ENCODE results near the gene CLNK. TPM values are rescaled to one million over a fixed set of nuclear protein-coding genes. Genes with fewer than 3 reads are reported as not detected.

Gene CLNK
- polyA plus RNA-seq, 1 donor: 0.52 TPM

DNA sequence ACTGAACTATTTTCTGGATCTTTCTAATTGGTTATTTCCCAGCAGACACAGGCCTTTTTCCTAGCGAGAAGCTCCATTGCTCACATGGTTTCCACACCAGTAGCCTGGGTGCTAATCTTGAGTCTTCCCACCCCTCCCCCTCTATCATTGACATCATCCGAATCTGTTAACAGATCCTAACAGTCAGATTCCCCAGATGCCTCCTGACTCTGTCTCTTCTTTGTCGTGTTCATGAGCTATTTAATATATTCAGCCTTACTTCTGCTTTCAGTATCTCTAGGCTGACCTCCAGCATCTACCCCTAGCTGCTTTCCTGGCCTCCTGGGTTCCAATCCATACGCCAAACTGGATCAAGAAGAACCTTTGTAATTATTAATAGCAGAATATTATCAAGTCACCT lies 85.0 kb downstream of the CLNK start:
- Histone ChIP-seq H3K27ac (ENCODE audit: low read length) (no peak overlapping the region), H3K4me3 (ENCODE audit: low read length) (no peak overlapping the region), H3K36me3 (ENCODE audit: control insufficient read depth, insufficient read depth, low read length) (no peaks in the 10 kb centered on the region), H3K4me1 (ENCODE audit: control insufficient read depth, insufficient read depth, low read length) (no peaks in the 10 kb centered on the region), H3K9me3 (ENCODE audit: control insufficient read depth, low read depth, low read length) (no peaks in the 10 kb centered on the region), H3K27me3 (ENCODE audit: control insufficient read depth, insufficient read depth, low read length) (no peaks in the 10 kb centered on the region)
- WGBS (ENCODE audit: insufficient coverage, low lambda C conversion rate): 81% methylated on average over 3 of the region's 4 CpGs
- DNase-seq: no peak

DNA sequence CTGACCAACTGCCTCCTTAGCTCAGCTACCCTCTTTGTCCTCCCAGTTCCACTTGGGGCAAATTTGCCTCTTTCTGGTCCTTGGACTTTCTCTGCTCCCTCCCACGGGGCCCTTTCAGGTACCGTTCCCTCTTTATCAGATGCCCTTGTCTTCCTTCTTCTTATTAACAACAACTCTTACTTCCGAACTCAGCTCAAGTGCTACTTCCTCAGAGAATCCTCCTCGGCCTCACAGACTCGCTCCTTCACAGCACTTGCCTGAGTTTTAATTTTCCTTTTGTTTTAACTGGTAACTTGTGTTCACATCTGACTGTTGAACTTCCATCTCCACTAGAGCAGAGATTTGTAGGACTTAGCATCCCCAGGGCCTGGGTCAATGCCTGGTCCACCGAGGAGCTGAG lies 85.7 kb downstream of the CLNK start:
- no peaks in the 10 kb centered on the region for H3K4me1 ChIP-seq (ENCODE audit: control insufficient read depth, insufficient read depth, low read length)
- no peak overlapping the region for H3K27ac ChIP-seq (ENCODE audit: low read length)
- H3K27me3 ChIP-seq (ENCODE audit: control insufficient read depth, insufficient read depth, low read length): no peaks in the 10 kb centered on the region
- DNase-seq: no peak
- H3K36me3 ChIP-seq (ENCODE audit: control insufficient read depth, insufficient read depth, low read length): no peaks in the 10 kb centered on the region
- no peaks in the 10 kb centered on the region for H3K9me3 ChIP-seq (ENCODE audit: control insufficient read depth, low read depth, low read length)
- WGBS (ENCODE audit: insufficient coverage, low lambda C conversion rate): 72% methylated on average over 5 of the region's 6 CpGs
- H3K4me3 ChIP-seq (ENCODE audit: low read length): no peak overlapping the region

DNA sequence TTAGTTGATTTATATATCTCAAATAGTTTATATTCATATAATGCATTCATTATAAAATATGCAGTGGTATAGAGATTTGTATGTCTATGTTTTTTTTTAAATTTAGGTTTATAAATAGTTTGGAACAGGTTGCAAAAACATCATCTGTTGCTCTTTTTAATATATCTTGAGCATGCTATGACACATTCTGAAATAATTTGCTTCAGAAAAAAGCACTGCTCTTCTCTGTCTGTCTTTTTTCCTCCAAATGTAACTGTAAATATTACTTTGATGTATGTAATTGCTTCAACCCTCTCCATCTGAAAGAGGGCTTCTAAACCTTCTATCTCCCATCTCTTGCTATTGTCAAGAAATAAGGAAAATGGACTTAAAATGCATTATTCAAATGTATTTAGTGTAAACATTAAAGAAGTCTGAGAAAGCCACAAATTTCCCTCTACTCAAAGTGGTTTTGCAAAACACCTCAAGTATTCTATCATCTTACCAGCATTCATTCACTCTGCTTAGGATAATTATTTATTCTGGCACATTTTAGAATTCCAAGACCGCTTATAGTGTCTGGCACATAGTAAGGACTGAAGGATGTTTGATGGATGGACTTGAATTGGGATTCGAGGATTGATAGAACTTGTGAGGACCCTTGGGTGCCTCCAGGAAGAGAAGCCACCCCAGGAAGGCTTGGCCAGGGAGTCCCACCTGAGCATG lies 87.8 kb downstream of the CLNK start:
- H3K27ac ChIP-seq (ENCODE audit: low read length): no peak overlapping the region
- no peaks in the 10 kb centered on the region for H3K4me1 ChIP-seq (ENCODE audit: control insufficient read depth, insufficient read depth, low read length)
- 100% methylated on average over 1 of the region's 2 CpGs for WGBS (ENCODE audit: insufficient coverage, low lambda C conversion rate)
- H3K36me3 ChIP-seq (ENCODE audit: control insufficient read depth, insufficient read depth, low read length): no peaks in the 10 kb centered on the region
- no peaks in the 10 kb centered on the region for H3K27me3 ChIP-seq (ENCODE audit: control insufficient read depth, insufficient read depth, low read length)
- no peak for DNase-seq
- no peak overlapping the region for H3K4me3 ChIP-seq (ENCODE audit: low read length)
- H3K9me3 ChIP-seq (ENCODE audit: control insufficient read depth, low read depth, low read length): no peaks in the 10 kb centered on the region

DNA sequence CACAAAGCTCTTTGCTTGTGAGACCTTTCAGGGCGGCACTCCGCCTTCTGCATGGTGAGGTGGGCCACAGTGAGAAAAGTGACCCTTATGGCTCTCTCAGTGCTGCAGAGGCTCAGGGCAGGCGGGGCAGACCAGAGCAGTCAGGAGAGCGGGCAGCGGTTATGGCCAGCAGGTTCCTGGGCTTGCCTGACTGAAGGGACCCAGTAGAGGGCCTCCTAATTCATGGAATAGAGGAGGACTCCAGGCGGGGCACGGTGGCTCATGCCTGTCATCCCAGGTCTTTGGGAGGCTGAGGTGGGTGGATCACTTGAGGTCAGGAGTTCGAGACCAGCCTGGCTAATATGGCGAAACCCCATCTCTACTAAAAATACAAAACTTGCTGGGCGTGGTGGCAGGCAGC lies 91.4 kb downstream of the CLNK start:
- Histone ChIP-seq H3K27me3 (ENCODE audit: control insufficient read depth, insufficient read depth, low read length) (no peaks in the 10 kb centered on the region), H3K4me1 (ENCODE audit: control insufficient read depth, insufficient read depth, low read length) (no peaks in the 10 kb centered on the region), H3K27ac (ENCODE audit: low read length) (no peak overlapping the region), H3K4me3 (ENCODE audit: low read length) (no peak overlapping the region), H3K9me3 (ENCODE audit: control insufficient read depth, low read depth, low read length) (no peaks in the 10 kb centered on the region), H3K36me3 (ENCODE audit: control insufficient read depth, insufficient read depth, low read length) (no peaks in the 10 kb centered on the region)
- no peak for DNase-seq
- no CpG with 5 or more reads among the region's 10 CpGs for WGBS (ENCODE audit: insufficient coverage, low lambda C conversion rate)

DNA sequence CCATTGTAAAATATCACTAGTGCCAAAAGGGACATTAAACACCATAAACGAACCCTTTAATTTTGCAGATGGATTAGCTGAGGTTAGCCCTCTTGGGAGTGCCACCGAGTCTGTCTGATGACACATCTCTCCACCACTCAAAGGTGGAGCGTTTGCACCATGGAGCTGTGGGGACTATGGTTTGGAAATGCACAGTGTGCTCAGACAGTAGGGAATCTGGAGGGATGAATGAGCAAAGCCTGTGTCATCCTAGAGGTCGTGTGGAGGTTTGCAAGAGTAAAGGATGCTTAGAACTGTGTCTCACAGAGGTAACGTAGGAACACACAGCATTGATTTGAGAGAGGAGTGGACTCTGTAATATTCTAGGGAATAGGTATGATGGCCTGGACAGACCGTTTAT lies 93.7 kb downstream of the CLNK start:
- H3K4me1 ChIP-seq (ENCODE audit: control insufficient read depth, insufficient read depth, low read length): no peaks in the 10 kb centered on the region
- no peaks in the 10 kb centered on the region for H3K9me3 ChIP-seq (ENCODE audit: control insufficient read depth, low read depth, low read length)
- no peak overlapping the region for H3K4me3 ChIP-seq (ENCODE audit: low read length)
- H3K36me3 ChIP-seq (ENCODE audit: control insufficient read depth, insufficient read depth, low read length): no peaks in the 10 kb centered on the region
- no peaks in the 10 kb centered on the region for H3K27me3 ChIP-seq (ENCODE audit: control insufficient read depth, insufficient read depth, low read length)
- WGBS (ENCODE audit: insufficient coverage, low lambda C conversion rate): 90% methylated on average over 2 of the region's 6 CpGs
- no peak for DNase-seq
- no peak overlapping the region for H3K27ac ChIP-seq (ENCODE audit: low read length)

DNA sequence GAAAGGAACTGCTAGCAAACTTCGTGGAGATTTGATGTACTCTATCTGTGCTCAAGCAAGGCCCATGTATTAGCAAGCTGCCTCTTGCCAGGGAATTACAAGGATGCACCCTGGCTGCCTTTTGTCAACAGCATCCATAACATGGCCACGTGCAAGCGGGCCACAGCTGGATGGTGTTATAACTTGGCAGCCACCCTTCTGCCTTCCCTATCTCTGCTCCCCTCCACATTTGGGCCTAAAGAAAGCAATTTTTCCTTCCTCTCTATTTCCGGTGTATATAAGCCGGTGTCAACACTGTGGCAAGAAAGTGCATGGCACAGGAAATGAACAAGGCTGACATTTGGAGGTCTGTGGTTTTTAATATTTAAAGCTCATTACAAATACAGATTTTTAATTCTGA lies 94.8 kb downstream of the CLNK start:
- H3K4me1 ChIP-seq (ENCODE audit: control insufficient read depth, insufficient read depth, low read length): no peaks in the 10 kb centered on the region
- DNase-seq: no peak
- WGBS (ENCODE audit: insufficient coverage, low lambda C conversion rate): no CpG with 5 or more reads among the region's 5 CpGs
- H3K27ac ChIP-seq (ENCODE audit: low read length): no peak overlapping the region
- no peak overlapping the region for H3K4me3 ChIP-seq (ENCODE audit: low read length)
- H3K9me3 ChIP-seq (ENCODE audit: control insufficient read depth, low read depth, low read length): no peaks in the 10 kb centered on the region
- no peaks in the 10 kb centered on the region for H3K36me3 ChIP-seq (ENCODE audit: control insufficient read depth, insufficient read depth, low read length)
- no peaks in the 10 kb centered on the region for H3K27me3 ChIP-seq (ENCODE audit: control insufficient read depth, insufficient read depth, low read length)

DNA sequence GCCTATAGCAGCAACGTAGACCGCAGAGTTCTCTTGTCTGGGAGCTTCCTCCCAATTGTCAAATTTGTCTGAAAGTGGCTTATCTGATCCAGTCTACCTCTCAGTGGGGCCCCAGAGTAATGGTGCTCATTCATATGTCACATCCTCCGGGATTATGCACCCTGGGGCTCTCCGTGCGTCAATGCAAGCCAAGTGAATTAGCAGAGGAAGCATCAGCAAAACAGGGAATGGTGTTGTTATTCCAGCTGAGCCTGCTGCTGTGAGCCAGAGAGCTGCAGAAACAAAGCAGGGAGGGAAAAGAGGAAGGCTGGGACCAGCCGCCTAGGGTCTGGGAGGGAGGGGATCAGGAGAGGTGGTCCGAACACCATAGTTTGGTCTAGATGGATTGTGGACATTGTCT lies 95.2 kb downstream of the CLNK start:
- Histone ChIP-seq H3K27ac (ENCODE audit: low read length) (no peak overlapping the region), H3K27me3 (ENCODE audit: control insufficient read depth, insufficient read depth, low read length) (no peaks in the 10 kb centered on the region), H3K9me3 (ENCODE audit: control insufficient read depth, low read depth, low read length) (no peaks in the 10 kb centered on the region), H3K36me3 (ENCODE audit: control insufficient read depth, insufficient read depth, low read length) (no peaks in the 10 kb centered on the region), H3K4me1 (ENCODE audit: control insufficient read depth, insufficient read depth, low read length) (no peaks in the 10 kb centered on the region), H3K4me3 (ENCODE audit: low read length) (no peak overlapping the region)
- DNase-seq: no peak
- WGBS (ENCODE audit: insufficient coverage, low lambda C conversion rate): no CpG with 5 or more reads among the region's 7 CpGs

DNA sequence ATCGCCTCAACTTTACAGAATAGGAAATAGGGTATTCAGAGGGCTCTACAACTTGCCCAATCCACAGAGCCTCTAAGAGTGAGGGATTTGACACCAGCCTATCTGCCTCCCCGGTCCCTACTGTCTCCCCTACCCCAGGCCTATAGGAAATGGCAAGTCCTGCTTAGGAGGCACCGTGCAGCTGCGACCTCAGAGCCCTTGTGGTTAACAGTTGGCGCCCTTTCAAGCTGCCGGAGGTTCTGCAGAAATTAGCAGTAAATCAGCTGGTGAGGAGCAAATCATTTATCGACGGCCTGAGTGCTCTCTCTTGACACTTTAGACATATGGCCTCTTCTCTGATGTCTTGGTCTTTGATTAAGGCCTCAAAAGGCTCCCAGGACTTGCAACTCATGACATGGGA lies 96.9 kb downstream of the CLNK start:
- WGBS (ENCODE audit: insufficient coverage, low lambda C conversion rate): no CpG with 5 or more reads among the region's 8 CpGs
- no peaks in the 10 kb centered on the region for H3K36me3 ChIP-seq (ENCODE audit: control insufficient read depth, insufficient read depth, low read length)
- DNase-seq: no peak

DNA sequence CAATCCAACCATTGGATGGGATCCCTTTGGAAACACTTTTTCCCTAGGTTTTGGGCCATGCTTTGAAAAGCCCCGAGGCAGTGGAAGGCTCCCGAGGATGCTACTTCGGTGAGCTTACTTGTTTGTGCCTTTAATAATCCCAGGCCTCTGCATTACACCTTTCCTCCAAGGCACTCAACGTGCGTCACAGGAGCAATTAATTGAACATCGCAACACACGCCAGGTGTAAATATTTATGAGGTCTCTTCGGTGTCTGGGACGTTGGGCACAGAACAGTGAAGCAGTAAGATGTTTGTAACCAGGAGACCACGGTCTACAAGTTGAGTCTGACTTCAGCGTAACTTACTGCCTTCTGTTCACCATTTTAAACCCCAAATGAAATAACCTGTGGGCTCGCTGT lies 97.3 kb downstream of the CLNK start:
- no peak overlapping the region for H3K4me3 ChIP-seq (ENCODE audit: low read length)

More for the DNA sequence above, 96.9 kb downstream of the CLNK start:
- no peak overlapping the region for H3K4me3 ChIP-seq (ENCODE audit: low read length)
- no peak overlapping the region for H3K27ac ChIP-seq (ENCODE audit: low read length)
- no peaks in the 10 kb centered on the region for H3K9me3 ChIP-seq (ENCODE audit: control insufficient read depth, low read depth, low read length)
- H3K27me3 ChIP-seq (ENCODE audit: control insufficient read depth, insufficient read depth, low read length): no peaks in the 10 kb centered on the region
- no peaks in the 10 kb centered on the region for H3K4me1 ChIP-seq (ENCODE audit: control insufficient read depth, insufficient read depth, low read length)

DNA sequence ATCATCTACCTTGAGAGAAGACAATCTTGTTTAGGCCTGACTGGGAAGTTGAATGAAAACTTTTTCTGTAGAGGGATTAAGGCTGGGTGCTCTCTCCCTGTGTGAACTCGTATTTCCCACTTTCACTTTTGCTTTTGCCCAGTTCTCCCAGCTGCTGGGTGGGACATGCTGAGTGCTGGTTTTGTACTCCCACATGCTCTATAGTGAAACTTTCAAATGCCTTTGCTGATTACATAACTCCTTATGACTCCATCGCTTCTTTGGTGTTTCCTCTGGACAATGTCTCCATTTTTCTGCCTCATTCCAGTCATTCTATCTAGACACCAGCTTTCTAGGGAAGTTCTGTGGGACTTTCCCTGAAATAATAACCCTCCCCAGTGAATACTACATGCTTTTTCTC lies 100.5 kb downstream of the CLNK start:
- Histone ChIP-seq H3K4me1 (ENCODE audit: control insufficient read depth, insufficient read depth, low read length) (no peaks in the 10 kb centered on the region), H3K27me3 (ENCODE audit: control insufficient read depth, insufficient read depth, low read length) (no peaks in the 10 kb centered on the region), H3K9me3 (ENCODE audit: control insufficient read depth, low read depth, low read length) (no peaks in the 10 kb centered on the region), H3K4me3 (ENCODE audit: low read length) (no peak overlapping the region), H3K27ac (ENCODE audit: low read length) (no peak overlapping the region), H3K36me3 (ENCODE audit: control insufficient read depth, insufficient read depth, low read length) (no peaks in the 10 kb centered on the region)
- WGBS (ENCODE audit: insufficient coverage, low lambda C conversion rate): 60% methylated on average over 1 of the region's 2 CpGs
- DNase-seq: peak; percentile 31 to 61

More for the DNA sequence above, 97.3 kb downstream of the CLNK start:
- Histone ChIP-seq H3K27ac (ENCODE audit: low read length) (no peak overlapping the region), H3K9me3 (ENCODE audit: control insufficient read depth, low read depth, low read length) (no peaks in the 10 kb centered on the region), H3K36me3 (ENCODE audit: control insufficient read depth, insufficient read depth, low read length) (no peaks in the 10 kb centered on the region), H3K27me3 (ENCODE audit: control insufficient read depth, insufficient read depth, low read length) (no peaks in the 10 kb centered on the region), H3K4me1 (ENCODE audit: control insufficient read depth, insufficient read depth, low read length) (no peaks in the 10 kb centered on the region)
- WGBS (ENCODE audit: insufficient coverage, low lambda C conversion rate): 100% methylated on average over 1 of the region's 12 CpGs
- no peak for DNase-seq

DNA sequence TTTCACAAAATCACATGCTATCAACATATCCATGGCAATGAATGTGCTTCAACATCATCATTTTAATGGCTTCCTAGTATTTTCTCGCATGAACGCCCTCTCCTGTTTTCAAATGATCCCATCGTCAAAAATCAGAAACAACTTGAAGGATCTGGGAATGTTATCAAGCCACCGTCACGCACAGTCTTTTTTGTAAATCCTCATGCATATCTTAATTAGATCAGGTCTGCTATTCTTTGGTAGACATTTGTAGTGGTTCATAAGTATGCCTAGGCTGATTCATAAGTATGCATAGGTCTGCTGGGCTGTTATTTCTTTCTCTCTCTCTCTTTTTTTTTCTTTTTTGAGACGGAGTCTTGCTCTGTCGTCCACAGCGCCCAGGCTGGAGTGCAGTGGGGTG lies 101.6 kb downstream of the CLNK start:
- H3K4me3 ChIP-seq (ENCODE audit: low read length): no peak overlapping the region

More for the DNA sequence above, 101.6 kb downstream of the CLNK start:
- DNase-seq: no peak
- H3K4me1 ChIP-seq (ENCODE audit: control insufficient read depth, insufficient read depth, low read length): no peaks in the 10 kb centered on the region
- H3K9me3 ChIP-seq (ENCODE audit: control insufficient read depth, low read depth, low read length): no peaks in the 10 kb centered on the region
- H3K27ac ChIP-seq (ENCODE audit: low read length): no peak overlapping the region
- H3K27me3 ChIP-seq (ENCODE audit: control insufficient read depth, insufficient read depth, low read length): no peaks in the 10 kb centered on the region
- WGBS (ENCODE audit: insufficient coverage, low lambda C conversion rate): 100% methylated on average over 3 of the region's 8 CpGs
- no peaks in the 10 kb centered on the region for H3K36me3 ChIP-seq (ENCODE audit: control insufficient read depth, insufficient read depth, low read length)
